ENCODE results near the gene BRS3. TPM values are rescaled to one million over a fixed set of nuclear protein-coding genes. Genes with fewer than 3 reads are reported as not detected.

The BRS3 gene
- total and polyA plus RNA-seq, 10 of the 15 experiments (the other 5 are each of a cell fraction or from before 2014, with no cell fraction given) = not detected

- ATAC-seq (no peak), FAIRE-seq (no peak), DNase-seq (ENCODE audit: low read depth, low spot score) (no peak)
- no peak overlapping the region for H3K4me2 ChIP-seq (ENCODE audit: control insufficient read depth, insufficient read depth)
- H2AFZ ChIP-seq (ENCODE audit: control insufficient read depth, low read depth, low read length) = no peak overlapping the region
- intact Hi-C loops (cut with micrococcal nuclease; ENCODE audit: unreplicated experiment) = no loop called here
- ChIA-PET CTCF (no interaction called here), RAD21 (ENCODE audit: unreplicated experiment) (no interaction called here), POLR2A (no interaction called here), SMC1A (ENCODE audit: uncharacterized antibody, unreplicated experiment) (interaction anchor here (0.6 kb wide), 1 partner anchor 88 kb away, joined by 3 read pairs; no protein-coding TSS in a partner anchor)
- no peaks in the 10 kb centered on the region for H3K9me3 ChIP-seq (replicated peaks; ENCODE audit: control insufficient read depth, insufficient read depth, low read length)
- BruUV-seq (replicated peaks) = no TSS peak
- no peaks in the 10 kb centered on the region for H3K36me3 ChIP-seq (ENCODE audit: control insufficient read depth in 2 of 2, insufficient read depth in 2 of 2, low read length in 1 of 2)
- no peaks in the 10 kb centered on the region for H3K27me3 ChIP-seq (replicated peaks in 1 of 2; ENCODE audit: control insufficient read depth in 2 of 2, insufficient read depth in 2 of 2, low read length in 1 of 2)
- H3K9ac ChIP-seq (ENCODE audit: control insufficient read depth, insufficient read depth, low read length) = no peak overlapping the region
- H3K79me2 ChIP-seq (ENCODE audit: control insufficient read depth, insufficient read depth, low read length) = no peaks in the 10 kb centered on the region
- H3K27ac ChIP-seq (ENCODE audit: control insufficient read depth, insufficient read depth) = no peak overlapping the region
- H3K4me1 ChIP-seq (ENCODE audit: control insufficient read depth, insufficient read depth, low read length) = no peaks in the 10 kb centered on the region
- TF ChIP-seq YY1 (IDR thresholded peaks at IDR 0.05; ENCODE audit: low read depth, low read length) (no peak), PRDM15 (CRISPR knock-in tag; IDR thresholded peaks at IDR 0.05) (no peak), YBX1 (IDR thresholded peaks at IDR 0.05) (no peak), PAX5 (IDR thresholded peaks at IDR 0.05; ENCODE audit: borderline replicate concordance, low read depth, low read length) (no peak), ZNF622 (IDR thresholded peaks at IDR 0.05) (no peak), MAX (IDR thresholded peaks at IDR 0.05; ENCODE audit: low read depth, low read length) (no peak), TCF7 (IDR thresholded peaks at IDR 0.05; ENCODE audit: borderline replicate concordance) (no peak)
- H3K4me3 ChIP-seq = no peak overlapping the region
- in situ Hi-C loops (cut with MboI) = no loop called here
- 58% methylated on average over 2 of the region's 2 CpGs for WGBS (ENCODE audit: insufficient coverage, insufficient replicate concordance, low lambda C conversion rate, missing lambda C conversion rate)
- H4K20me1 ChIP-seq (ENCODE audit: control insufficient read depth, insufficient read depth) = no peaks in the 10 kb centered on the region
These were observed 19.2 kb upstream of the BRS3 start for GRCh38 chrX:136468391-136469103.

Data from GM12878 (cell line).